ENCODE data around the gene IGF2. TPM values are rescaled to one million over a fixed set of nuclear protein-coding genes. Genes with fewer than 3 reads are reported as not detected.
A peak's percentile ranks its signal among the peaks of the same experiment; 100 is the strongest.

Gene IGF2
- total and polyA plus RNA-seq, 5 donors = 34.6 to 94.1 (median 53.7) TPM

- H3K4me3 ChIP-seq (ENCODE audit: low read length) = peak overlapping the region; percentile 34
- H3K4me1 ChIP-seq (ENCODE audit: control insufficient read depth, insufficient read depth, low read length) = no peaks in the 10 kb centered on the region
- H3K27ac ChIP-seq (ENCODE audit: low read length) = no peak overlapping the region
- no peaks in the 10 kb centered on the region for H3K27me3 ChIP-seq (ENCODE audit: control insufficient read depth, insufficient read depth)
- no peaks in the 10 kb centered on the region for H3K9me3 ChIP-seq (ENCODE audit: control insufficient read depth, low read length)
- DNase-seq (peak in 1 of 3 donors; percentile 56), ATAC-seq (no peak)
- 60% methylated on average over 24 of the region's 24 CpGs for WGBS
- intact Hi-C loops (cut with DNase I) = loop anchor here in 1 of 4 donors (5.0 kb wide), 1 partner anchor 39 kb away; no protein-coding TSS in a partner anchor
Observed at GRCh38 chr11:2136209-2136951, 2.8 kb downstream of the IGF2 start.

GRCh38 chr11:2135648-2136201 lies 3.5 kb downstream of the IGF2 start:
- no peak overlapping the region for H3K27ac ChIP-seq (ENCODE audit: low read length)
- 80% methylated on average over 14 of the region's 14 CpGs for WGBS
- peak in 1 of 3 donors; percentile 50 for DNase-seq
- ATAC-seq = no peak
- no peaks in the 10 kb centered on the region for H3K4me1 ChIP-seq (ENCODE audit: control insufficient read depth, insufficient read depth, low read length)
- no peak overlapping the region for H3K4me3 ChIP-seq (ENCODE audit: low read length)
- no peaks in the 10 kb centered on the region for H3K9me3 ChIP-seq (ENCODE audit: control insufficient read depth, low read length)
- intact Hi-C loops (cut with DNase I) = loop anchor here in 1 of 4 donors (5.0 kb wide), 1 partner anchor 38 kb away; no protein-coding TSS in a partner anchor
- H3K27me3 ChIP-seq (ENCODE audit: control insufficient read depth, insufficient read depth) = no peaks in the 10 kb centered on the region

- ATAC-seq (no peak), DNase-seq (peak in 1 of 3 donors; percentile 48)
- WGBS = 84% methylated on average over 26 of the region's 26 CpGs
- intact Hi-C loops (cut with DNase I) = loop anchor here in 1 of 4 donors (5.0 kb wide), 1 partner anchor 38 kb away; no protein-coding TSS in a partner anchor
- Histone ChIP-seq H3K4me1 (ENCODE audit: control insufficient read depth, insufficient read depth, low read length) (no peaks in the 10 kb centered on the region), H3K9me3 (ENCODE audit: control insufficient read depth, low read length) (no peaks in the 10 kb centered on the region), H3K27me3 (ENCODE audit: control insufficient read depth, insufficient read depth) (no peaks in the 10 kb centered on the region), H3K27ac (ENCODE audit: low read length) (no peak overlapping the region), H3K4me3 (ENCODE audit: low read length) (no peak overlapping the region)
Observed at GRCh38 chr11:2135018-2135569, 4.1 kb downstream of the IGF2 start.

GRCh38 chr11:2134022-2135010 lies 4.9 kb downstream of the IGF2 start:
- 80% methylated on average over 19 of the region's 19 CpGs for WGBS
- no peak for DNase-seq
- intact Hi-C loops (cut with DNase I) = loop anchor here in 1 of 4 donors (5.0 kb wide), 1 partner anchor 37 kb away; no protein-coding TSS in a partner anchor
- Histone ChIP-seq H3K27me3 (ENCODE audit: control insufficient read depth, insufficient read depth) (no peaks in the 10 kb centered on the region), H3K27ac (ENCODE audit: low read length) (no peak overlapping the region), H3K4me3 (ENCODE audit: low read length) (no peak overlapping the region), H3K4me1 (ENCODE audit: control insufficient read depth, insufficient read depth, low read length) (no peaks in the 10 kb centered on the region), H3K9me3 (ENCODE audit: control insufficient read depth, low read length) (no peaks in the 10 kb centered on the region)
- ATAC-seq = no peak

- intact Hi-C loops (cut with DNase I) = no loop called here
- no peak for ATAC-seq
- WGBS = 50% methylated on average over 33 of the region's 33 CpGs
- Histone ChIP-seq H3K27ac (ENCODE audit: low read length) (no peak overlapping the region), H3K4me3 (ENCODE audit: low read length) (no peak overlapping the region), H3K4me1 (ENCODE audit: control insufficient read depth, insufficient read depth, low read length) (no peaks in the 10 kb centered on the region), H3K27me3 (ENCODE audit: control insufficient read depth, insufficient read depth) (no peaks in the 10 kb centered on the region), H3K9me3 (ENCODE audit: control insufficient read depth, low read length) (no peaks in the 10 kb centered on the region)
- peak in 1 of 3 donors; percentile 48 for DNase-seq
Observed at GRCh38 chr11:2133241-2134021, 5.8 kb downstream of the IGF2 start.

GRCh38 chr11:2132874-2133240 lies 6.3 kb downstream of the IGF2 start:
- H3K4me3 ChIP-seq (ENCODE audit: low read length) = no peak overlapping the region
- peak in 1 of 3 donors; percentile 56 for DNase-seq
- H3K27ac ChIP-seq (ENCODE audit: low read length) = no peak overlapping the region
- H3K9me3 ChIP-seq (ENCODE audit: control insufficient read depth, low read length) = no peaks in the 10 kb centered on the region
- ATAC-seq = no peak
- intact Hi-C loops (cut with DNase I) = no loop called here
- 55% methylated on average over 24 of the region's 24 CpGs for WGBS
- H3K4me1 ChIP-seq (ENCODE audit: control insufficient read depth, insufficient read depth, low read length) = no peaks in the 10 kb centered on the region
- H3K27me3 ChIP-seq (ENCODE audit: control insufficient read depth, insufficient read depth) = no peaks in the 10 kb centered on the region

GRCh38 chr11:2132246-2132645 lies 6.9 kb downstream of the IGF2 start:
- intact Hi-C loops (cut with DNase I) = no loop called here
- WGBS = 63% methylated on average over 6 of the region's 6 CpGs
- Histone ChIP-seq H3K4me1 (ENCODE audit: control insufficient read depth, insufficient read depth, low read length) (no peaks in the 10 kb centered on the region), H3K4me3 (ENCODE audit: low read length) (no peak overlapping the region), H3K27me3 (ENCODE audit: control insufficient read depth, insufficient read depth) (no peaks in the 10 kb centered on the region), H3K9me3 (ENCODE audit: control insufficient read depth, low read length) (no peaks in the 10 kb centered on the region), H3K27ac (ENCODE audit: low read length) (no peak overlapping the region)
- no peak for ATAC-seq
- DNase-seq = no peak

- no peaks in the 10 kb centered on the region for H3K4me1 ChIP-seq (ENCODE audit: control insufficient read depth, insufficient read depth, low read length)
- ATAC-seq (no peak), DNase-seq (no peak)
- no peaks in the 10 kb centered on the region for H3K27me3 ChIP-seq (ENCODE audit: control insufficient read depth, insufficient read depth)
- WGBS = 87% methylated on average over 28 of the region's 28 CpGs
- H3K27ac ChIP-seq (ENCODE audit: low read length) = no peak overlapping the region
- H3K4me3 ChIP-seq (ENCODE audit: low read length) = no peak overlapping the region
- no peaks in the 10 kb centered on the region for H3K9me3 ChIP-seq (ENCODE audit: control insufficient read depth, low read length)
- intact Hi-C loops (cut with DNase I) = no loop called here
Observed at GRCh38 chr11:2131371-2132236, 7.6 kb downstream of the IGF2 start.

- Histone ChIP-seq H3K4me3 (ENCODE audit: low read length) (no peak overlapping the region), H3K4me1 (ENCODE audit: control insufficient read depth, insufficient read depth, low read length) (no peaks in the 10 kb centered on the region), H3K27me3 (ENCODE audit: control insufficient read depth, insufficient read depth) (no peaks in the 10 kb centered on the region), H3K9me3 (ENCODE audit: control insufficient read depth, low read length) (no peaks in the 10 kb centered on the region), H3K27ac (ENCODE audit: low read length) (no peak overlapping the region)
- ATAC-seq (no peak), DNase-seq (peak in 1 of 3 donors; percentile 41)
- WGBS = 80% methylated on average over 18 of the region's 18 CpGs
- intact Hi-C loops (cut with DNase I) = no loop called here
Observed at GRCh38 chr11:2130881-2131352, 8.3 kb downstream of the IGF2 start.
